ENCODE measurements around the gene COL5A3.
"Not testable (repeated sequence)": the region's sequence is repeated elsewhere in the genome, so short reads cannot be mapped to it uniquely, and the experiment has no call there.

COL5A3 gene

DNA sequence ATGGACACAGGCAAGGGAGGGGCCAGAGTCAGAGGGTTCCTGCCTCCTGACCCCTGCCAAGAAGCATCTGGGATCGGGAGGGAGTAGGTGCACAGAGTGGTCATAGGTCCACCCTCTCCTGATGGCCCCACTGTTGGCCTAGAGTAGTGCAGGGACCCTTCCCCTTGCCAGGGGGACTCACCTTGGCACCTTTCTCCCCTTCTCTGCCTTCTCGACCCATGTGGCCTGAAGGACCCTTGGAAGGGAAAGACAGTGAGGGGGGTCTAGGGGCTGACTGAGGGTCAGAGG, 40.7 kb downstream of the COL5A3 start:
- no peak for DNase-seq
- Mint-ChIP-seq H3K36me3 (ENCODE audit: low read depth) (no peaks in the 10 kb centered on the region), H3K4me1 (ENCODE audit: low read depth) (no peaks in the 10 kb centered on the region), H3K9me3 (no peaks in the 10 kb centered on the region), H3K27ac (no peak overlapping the region), H3K4me3 (no peak overlapping the region), H3K27me3 (peaks cover 35% of the 10 kb centered on the region)

DNA sequence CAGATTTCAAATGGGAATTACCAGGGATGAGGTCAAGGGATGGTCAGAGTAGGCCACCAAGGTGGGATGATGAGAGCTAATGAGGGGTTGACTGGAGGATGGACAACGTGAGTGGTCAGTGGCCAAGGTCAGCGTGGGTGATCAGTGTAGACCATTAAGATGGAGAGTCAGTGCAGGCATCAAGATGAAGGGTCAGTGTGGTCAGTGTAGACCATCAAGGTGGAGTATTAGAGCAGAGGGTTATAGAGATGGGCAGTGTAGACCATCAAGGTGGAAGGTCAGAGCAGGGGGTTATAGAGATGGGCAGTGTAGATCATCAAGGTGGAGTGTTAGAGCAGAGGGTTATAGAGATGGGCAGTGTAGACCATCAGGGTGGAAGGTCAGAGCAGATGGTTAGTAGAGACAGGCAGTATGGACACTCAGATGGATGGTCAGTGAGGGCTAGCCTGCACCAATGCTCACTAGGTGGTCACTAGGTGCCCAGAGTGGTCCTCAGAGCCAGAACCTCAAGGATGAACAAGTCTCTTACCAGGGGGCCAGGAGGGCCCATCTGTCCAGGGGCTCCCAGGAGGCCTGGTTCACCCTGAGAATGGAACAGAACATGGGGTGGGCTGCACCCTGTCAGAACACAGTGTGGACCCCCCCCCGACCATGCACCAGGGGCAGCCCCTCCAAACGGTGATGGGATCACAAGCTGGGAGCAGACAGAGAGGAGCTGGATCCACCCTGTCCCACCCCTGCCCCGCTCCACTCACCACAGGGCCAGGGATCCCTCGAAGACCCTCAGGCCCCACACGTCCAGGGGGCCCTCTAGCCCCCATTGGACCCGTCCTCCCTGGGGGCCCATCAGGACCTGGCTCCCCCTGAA, 41.2 kb downstream of the COL5A3 start:
- H3K4me3 Mint-ChIP-seq, result no peak overlapping the region
- DNase-seq, result no peak
- H3K36me3 Mint-ChIP-seq (ENCODE audit: low read depth), result no peaks in the 10 kb centered on the region
- no peak overlapping the region for H3K27ac Mint-ChIP-seq
- H3K4me1 Mint-ChIP-seq (ENCODE audit: low read depth), result no peaks in the 10 kb centered on the region
- H3K27me3 Mint-ChIP-seq, result peaks cover 36% of the 10 kb centered on the region
- H3K9me3 Mint-ChIP-seq, result no peaks in the 10 kb centered on the region

DNA sequence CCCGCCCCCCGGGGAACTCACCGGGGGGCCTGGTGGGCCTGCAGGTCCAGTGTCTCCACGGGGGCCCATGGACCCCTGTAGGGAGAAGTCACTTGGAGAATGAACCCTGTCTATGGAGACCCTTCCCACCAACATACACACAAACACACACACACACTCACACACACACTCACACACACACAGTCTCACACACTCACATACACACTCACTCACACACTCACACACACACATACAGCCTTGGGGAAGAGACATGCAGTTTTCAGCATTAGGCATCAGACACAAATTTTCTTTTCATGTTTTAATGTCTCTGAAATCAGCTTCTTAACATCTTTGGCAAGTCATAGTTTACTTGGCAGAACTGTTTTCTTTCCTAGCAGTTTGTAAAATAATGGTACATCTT, 43.0 kb downstream of the COL5A3 start:
- H3K4me1 Mint-ChIP-seq (ENCODE audit: low read depth), result no peaks in the 10 kb centered on the region
- no peak overlapping the region for H3K27ac Mint-ChIP-seq
- no peak overlapping the region for H3K4me3 Mint-ChIP-seq
- peaks cover 42% of the 10 kb centered on the region for H3K27me3 Mint-ChIP-seq
- no peaks in the 10 kb centered on the region for H3K36me3 Mint-ChIP-seq (ENCODE audit: low read depth)
- no peak for DNase-seq
- H3K9me3 Mint-ChIP-seq, result no peaks in the 10 kb centered on the region

DNA sequence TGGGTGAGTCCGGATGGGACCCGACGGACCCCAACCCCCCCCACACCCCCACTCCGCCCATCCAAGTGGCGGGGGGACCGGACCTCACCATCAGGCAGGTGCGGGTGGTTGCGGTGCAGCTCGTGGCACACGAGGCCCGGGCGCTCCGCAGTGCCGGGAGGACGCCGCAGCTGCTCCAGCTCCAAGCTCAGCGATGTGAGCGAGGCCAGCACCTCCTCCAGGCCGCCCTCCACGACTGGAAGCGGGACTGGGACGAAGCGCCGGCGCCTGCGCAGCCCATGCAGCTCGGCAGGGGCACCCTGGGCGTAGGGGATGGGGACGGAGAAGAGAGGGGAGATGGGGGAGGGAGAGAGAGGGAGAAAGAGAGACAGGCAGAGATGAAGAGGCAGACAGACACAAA, 43.9 kb downstream of the COL5A3 start:
- H3K4me3 Mint-ChIP-seq, result no peak overlapping the region
- no peak for DNase-seq
- H3K4me1 Mint-ChIP-seq (ENCODE audit: low read depth), result no peaks in the 10 kb centered on the region
- H3K27me3 Mint-ChIP-seq, result peaks cover 43% of the 10 kb centered on the region
- no peak overlapping the region for H3K27ac Mint-ChIP-seq
- no peaks in the 10 kb centered on the region for H3K9me3 Mint-ChIP-seq
- H3K36me3 Mint-ChIP-seq (ENCODE audit: low read depth), result no peaks in the 10 kb centered on the region

DNA sequence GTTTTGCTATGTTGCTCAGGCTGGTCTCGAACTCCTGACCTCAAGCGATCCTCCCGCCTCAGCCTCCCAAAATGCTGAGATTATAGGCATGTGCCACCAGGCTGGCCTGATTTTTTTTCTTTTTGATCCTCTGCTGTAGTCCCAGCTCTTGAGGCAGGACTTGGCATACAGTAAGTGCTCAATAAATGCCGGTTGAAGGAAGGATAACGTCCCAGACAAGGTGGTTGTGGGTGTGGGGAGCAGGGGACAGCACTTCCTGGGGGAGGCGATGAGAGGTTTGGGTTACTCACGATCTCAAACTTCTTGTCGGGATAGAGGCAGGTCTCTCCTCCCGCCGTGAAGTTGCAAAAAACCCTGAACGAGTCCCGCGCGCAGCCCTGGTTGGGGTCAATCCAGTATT, 44.3 kb downstream of the COL5A3 start:
- peaks cover 44% of the 10 kb centered on the region for H3K27me3 Mint-ChIP-seq
- no peak overlapping the region for H3K4me3 Mint-ChIP-seq
- no peaks in the 10 kb centered on the region for H3K36me3 Mint-ChIP-seq (ENCODE audit: low read depth)
- H3K4me1 Mint-ChIP-seq (ENCODE audit: low read depth), result no peaks in the 10 kb centered on the region
- no peak for DNase-seq
- H3K27ac Mint-ChIP-seq, result no peak overlapping the region
- no peaks in the 10 kb centered on the region for H3K9me3 Mint-ChIP-seq

DNA sequence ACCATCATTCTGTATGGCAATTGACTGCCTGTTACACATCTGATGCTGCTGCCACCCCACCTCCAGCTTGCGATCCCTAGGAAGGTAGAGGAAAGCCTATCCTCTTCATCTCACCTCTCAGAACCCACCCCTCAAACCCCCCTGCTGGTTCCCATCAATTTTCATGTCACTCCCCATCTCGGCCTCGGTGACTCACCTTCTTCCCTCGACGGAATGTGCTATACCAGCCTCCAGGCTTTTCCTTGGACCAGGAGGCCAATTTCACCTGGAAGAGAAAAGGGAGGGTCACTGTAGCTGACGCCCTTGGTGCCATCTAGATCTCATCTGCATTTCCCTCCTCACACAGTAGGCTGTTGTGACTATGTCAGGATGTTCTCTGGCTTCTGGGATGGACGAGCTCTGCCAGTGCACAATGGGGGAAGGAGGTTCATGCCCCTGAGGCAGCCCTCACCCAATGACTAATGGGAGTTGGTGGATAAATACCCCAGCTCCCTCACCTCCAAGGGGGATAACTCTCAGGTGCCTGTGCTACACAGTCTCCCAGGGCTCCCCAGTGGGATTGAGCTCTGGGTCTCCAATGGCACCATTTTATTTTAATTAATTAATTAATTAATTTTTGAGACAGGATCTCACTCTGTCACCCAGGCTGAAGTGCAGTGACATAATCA, 47.5 kb downstream of the COL5A3 start:
- H3K4me3 Mint-ChIP-seq, result no peak overlapping the region
- peaks cover 50% of the 10 kb centered on the region for H3K27me3 Mint-ChIP-seq
- DNase-seq, result no peak
- no peaks in the 10 kb centered on the region for H3K4me1 Mint-ChIP-seq (ENCODE audit: low read depth)
- H3K36me3 Mint-ChIP-seq (ENCODE audit: low read depth), result no peaks in the 10 kb centered on the region
- no peaks in the 10 kb centered on the region for H3K9me3 Mint-ChIP-seq
- H3K27ac Mint-ChIP-seq, result no peak overlapping the region

DNA sequence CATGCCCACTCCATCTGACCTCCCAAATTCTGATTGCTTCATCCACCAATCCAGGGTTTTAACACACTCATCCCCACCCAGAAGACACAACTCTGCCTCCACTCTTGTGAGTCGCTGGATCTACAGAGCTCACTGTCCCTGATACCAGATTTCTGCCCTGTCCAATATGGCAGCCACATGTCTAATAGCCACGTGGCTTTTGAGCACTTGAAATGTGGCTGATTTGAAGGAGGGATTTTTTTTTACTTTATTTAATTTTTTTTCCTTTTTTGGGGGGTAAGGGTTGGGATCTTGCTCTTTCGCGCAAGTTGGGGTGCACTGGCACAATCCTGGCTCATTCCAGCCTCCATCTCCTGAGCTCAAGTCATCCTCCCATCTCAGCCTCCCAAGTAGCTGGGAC, 49.2 kb downstream of the COL5A3 start:
- H3K27me3 Mint-ChIP-seq, result peaks cover 45% of the 10 kb centered on the region
- DNase-seq, result no peak
- no peaks in the 10 kb centered on the region for H3K4me1 Mint-ChIP-seq (ENCODE audit: low read depth)
- no peaks in the 10 kb centered on the region for H3K36me3 Mint-ChIP-seq (ENCODE audit: low read depth)
- H3K27ac Mint-ChIP-seq, result no peak overlapping the region
- H3K9me3 Mint-ChIP-seq, result no peaks in the 10 kb centered on the region
- H3K4me3 Mint-ChIP-seq, result no peak overlapping the region

DNA sequence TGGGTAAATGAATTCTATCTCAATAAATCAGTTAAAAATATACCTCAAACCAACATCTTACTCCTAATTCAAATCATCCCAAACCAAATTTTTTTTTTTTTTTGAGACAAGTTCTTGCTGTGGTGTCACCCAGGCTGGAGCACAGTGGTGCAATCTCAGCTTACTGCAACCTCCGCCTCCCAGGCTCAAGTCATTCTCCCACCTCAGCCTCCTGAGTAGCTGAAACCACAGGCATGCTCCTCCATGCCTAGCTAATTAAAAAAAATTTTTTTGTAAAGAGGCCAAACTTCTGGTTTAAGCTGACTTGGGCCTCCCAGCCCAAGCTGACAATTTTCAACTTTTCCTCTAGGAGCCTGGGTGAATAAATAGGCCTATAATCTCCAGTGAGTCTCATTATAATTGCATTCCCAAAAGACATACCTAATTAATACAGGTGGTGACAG, 51.9 kb downstream of the COL5A3 start:
- Mint-ChIP-seq H3K27ac (no peak overlapping the region), H3K27me3 (peaks cover 32% of the 10 kb centered on the region), H3K4me1 (ENCODE audit: low read depth) (no peaks in the 10 kb centered on the region), H3K9me3 (no peaks in the 10 kb centered on the region), H3K36me3 (ENCODE audit: low read depth) (no peaks in the 10 kb centered on the region), H3K4me3 (no peak overlapping the region)
- DNase-seq, result no peak

DNA sequence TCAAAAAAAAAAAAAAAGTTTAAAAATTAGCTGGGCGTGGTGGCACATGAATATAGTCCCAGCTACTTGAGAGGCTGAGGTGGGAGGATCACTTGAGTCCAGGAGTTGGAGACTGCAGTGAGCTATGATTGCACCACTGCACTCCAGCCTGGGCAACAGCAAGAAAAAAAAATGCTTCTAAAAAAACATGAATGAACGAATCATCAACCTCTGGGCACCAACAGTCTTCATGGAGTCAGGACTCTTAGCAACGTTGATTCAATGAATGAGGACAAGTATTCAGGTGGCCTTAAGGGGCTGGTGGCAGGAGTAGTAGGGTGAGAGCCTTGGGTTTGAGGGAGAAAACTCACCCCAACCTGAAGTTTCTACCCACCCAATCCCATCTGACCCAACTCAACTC, 53.3 kb downstream of the COL5A3 start:
- Mint-ChIP-seq H3K9me3 (no peaks in the 10 kb centered on the region), H3K27me3 (peaks cover 29% of the 10 kb centered on the region)
- DNase-seq, result no peak

DNA sequence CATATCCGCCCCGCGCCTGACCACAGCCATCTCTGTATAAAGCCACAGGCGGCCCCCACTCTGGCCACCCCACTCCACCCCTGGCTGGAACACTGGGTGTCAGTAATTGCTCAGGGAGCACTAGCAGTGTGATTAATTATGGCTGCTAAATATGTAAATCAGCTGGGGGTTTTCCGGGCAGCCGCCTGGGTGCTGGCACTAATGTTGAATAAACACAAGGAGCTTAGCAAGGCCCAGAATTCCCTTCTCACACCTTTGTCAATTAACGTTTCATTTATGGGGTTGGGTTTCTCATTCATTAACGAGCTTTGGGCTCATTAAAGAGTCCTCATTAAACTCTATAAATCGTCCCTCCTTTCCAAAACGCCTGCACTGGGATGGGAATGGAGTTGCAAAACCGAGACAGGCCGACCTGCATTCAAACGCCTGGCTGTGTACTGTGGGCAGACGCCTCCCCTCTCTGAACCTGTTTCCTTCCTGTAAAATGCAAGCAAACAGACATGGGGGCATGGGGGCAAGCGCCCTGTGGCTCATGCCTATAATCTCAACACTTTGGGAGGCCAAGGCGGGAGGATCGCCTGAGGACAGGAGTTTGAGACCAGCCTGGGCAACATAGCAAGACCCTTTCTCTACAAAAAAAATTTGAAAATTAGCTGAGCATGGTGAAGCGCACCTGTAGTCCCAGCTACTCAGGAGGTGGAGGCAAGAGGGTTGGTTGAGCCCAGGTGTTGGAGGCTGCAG, 56.3 kb downstream of the COL5A3 start:
- no peak for DNase-seq
- H3K36me3 Mint-ChIP-seq (ENCODE audit: low read depth), result no peaks in the 10 kb centered on the region
- H3K4me1 Mint-ChIP-seq (ENCODE audit: low read depth), result no peaks in the 10 kb centered on the region
- H3K9me3 Mint-ChIP-seq, result no peaks in the 10 kb centered on the region
- peaks cover 12% of the 10 kb centered on the region for H3K27me3 Mint-ChIP-seq
- no peak overlapping the region for H3K27ac Mint-ChIP-seq
- H3K4me3 Mint-ChIP-seq, result no peak overlapping the region

More for the DNA sequence above, 53.3 kb downstream of the COL5A3 start:
- Mint-ChIP-seq H3K4me3 (no peak overlapping the region), H3K4me1 (ENCODE audit: low read depth) (no peaks in the 10 kb centered on the region), H3K36me3 (ENCODE audit: low read depth) (no peaks in the 10 kb centered on the region), H3K27ac (no peak overlapping the region)

DNA sequence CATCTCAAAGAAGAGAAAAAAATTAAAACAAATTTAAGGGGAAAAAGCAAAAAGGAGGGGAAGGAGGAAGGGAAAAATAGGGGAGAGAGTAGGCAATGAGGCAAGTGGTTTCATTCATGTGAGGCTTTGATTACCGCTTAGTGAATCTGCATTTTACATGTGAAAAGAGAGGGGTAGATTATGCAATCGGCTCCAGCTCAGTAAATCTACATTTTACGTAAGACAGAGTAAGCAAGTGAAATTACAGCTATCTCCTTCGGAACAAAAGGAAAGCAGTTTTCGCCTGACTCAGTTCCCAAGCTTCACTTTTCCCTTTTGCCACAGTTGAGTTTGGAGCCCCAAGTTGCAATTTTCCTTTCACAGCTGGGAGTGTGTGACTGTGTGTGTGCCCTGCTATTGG, 58.0 kb downstream of the COL5A3 start:
- no peaks in the 10 kb centered on the region for H3K9me3 Mint-ChIP-seq
- no peaks in the 10 kb centered on the region for H3K36me3 Mint-ChIP-seq (ENCODE audit: low read depth)
- H3K27me3 Mint-ChIP-seq, result peaks cover 6% of the 10 kb centered on the region
- no peak overlapping the region for H3K4me3 Mint-ChIP-seq
- DNase-seq, result no peak
- no peaks in the 10 kb centered on the region for H3K4me1 Mint-ChIP-seq (ENCODE audit: low read depth)
- no peak overlapping the region for H3K27ac Mint-ChIP-seq

DNA sequence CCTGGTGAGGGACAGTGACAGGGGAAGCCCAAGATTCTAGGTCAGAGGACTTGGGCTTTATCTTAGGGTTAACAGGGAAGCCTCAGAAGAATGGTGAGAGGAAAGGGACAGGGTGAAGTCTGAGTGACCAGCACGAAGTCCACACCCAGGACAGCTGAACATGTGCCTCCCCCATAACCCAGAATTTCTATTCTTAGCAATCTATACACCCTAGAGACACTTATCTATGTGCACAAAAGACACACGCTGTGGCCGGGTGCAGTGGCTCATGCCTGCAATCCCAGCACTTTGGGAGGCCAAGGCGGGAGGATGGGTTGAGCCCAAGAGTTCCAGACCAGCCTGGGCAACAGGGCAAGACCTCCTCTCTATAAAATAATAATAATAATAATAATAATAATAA, 62.9 kb downstream of the COL5A3 start:
- Mint-ChIP-seq H3K9me3 (peaks cover under 1% of the 10 kb centered on the region), H3K27ac (no peak overlapping the region)

DNA sequence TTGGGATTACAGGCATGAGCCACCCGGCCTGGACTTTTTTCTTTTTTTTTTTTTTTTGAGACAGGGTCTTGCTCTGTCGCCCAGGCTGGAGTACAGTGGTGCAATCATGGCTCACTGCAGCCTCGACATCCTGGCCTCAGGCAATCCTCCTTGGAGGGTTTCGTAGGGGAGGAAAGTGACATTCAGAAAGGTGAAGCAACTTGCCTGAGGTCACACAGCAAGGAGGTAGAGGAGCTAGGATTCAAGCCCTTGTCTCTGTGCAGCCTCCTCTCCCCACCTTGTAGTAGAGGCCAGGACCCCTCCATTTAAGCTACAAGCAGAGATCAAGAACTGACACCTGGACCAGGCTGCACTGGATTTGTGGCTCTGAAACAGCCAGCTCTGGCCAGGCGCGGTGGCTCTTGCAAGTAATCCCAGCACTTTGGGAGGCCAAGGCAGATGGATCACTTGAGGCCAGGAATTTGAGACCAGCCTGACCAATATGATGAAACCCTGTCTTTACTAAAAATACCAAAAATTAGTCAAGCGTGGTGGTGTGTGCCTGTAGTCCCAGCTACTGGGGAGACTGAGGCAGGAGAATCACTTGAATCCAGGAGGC, 63.7 kb downstream of the COL5A3 start:
- H3K4me1 Mint-ChIP-seq (ENCODE audit: low read depth); H3K9me3 Mint-ChIP-seq; H3K4me3 Mint-ChIP-seq; H3K36me3 Mint-ChIP-seq (ENCODE audit: low read depth); DNase-seq; H3K27ac Mint-ChIP-seq: not testable (repeated sequence)
- H3K27me3 Mint-ChIP-seq, result peaks cover 19% of the 10 kb centered on the region

More for the DNA sequence above, 62.9 kb downstream of the COL5A3 start:
- peaks cover 2% of the 10 kb centered on the region for H3K4me1 Mint-ChIP-seq (ENCODE audit: low read depth)
- peaks cover 13% of the 10 kb centered on the region for H3K27me3 Mint-ChIP-seq
- H3K4me3 Mint-ChIP-seq, result no peak overlapping the region
- no peak for DNase-seq
- H3K36me3 Mint-ChIP-seq (ENCODE audit: low read depth), result no peaks in the 10 kb centered on the region

DNA sequence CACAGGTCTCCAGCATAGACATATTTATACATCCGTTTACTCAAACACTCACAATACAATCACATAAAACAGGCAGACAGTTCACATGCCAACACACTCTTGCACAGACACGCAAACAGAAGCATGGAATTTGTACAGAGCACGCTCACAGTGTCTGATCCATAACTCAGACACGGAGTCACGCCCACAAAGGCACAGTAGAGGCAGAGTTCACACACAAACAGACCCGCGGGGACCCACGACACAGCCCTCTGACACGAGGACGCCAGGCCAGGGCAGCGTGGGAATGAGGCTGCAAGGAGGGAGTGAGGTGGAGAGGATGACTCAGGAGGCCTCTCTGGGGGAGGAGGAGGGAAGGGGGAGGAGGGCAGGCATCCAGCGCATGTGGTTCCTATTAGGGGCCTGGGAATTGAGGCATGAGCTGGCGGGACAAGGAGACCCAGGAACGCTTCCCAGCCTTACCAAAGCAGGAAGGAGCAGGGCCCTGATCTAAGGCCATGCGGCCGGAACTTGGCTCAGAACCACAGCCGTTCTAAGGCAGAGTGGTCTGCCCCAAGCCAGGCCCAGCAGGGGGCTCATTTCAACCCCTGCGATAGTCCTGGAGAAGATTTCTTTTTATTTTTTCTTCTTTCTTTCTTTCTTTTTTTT, 64.9 kb downstream of the COL5A3 start:
- DNase-seq, result no peak

More for the DNA sequence above, 64.9 kb downstream of the COL5A3 start:
- Mint-ChIP-seq H3K4me1 (ENCODE audit: low read depth) (peaks cover 2% of the 10 kb centered on the region), H3K4me3 (no peak overlapping the region), H3K27me3 (peaks cover 28% of the 10 kb centered on the region), H3K36me3 (ENCODE audit: low read depth) (no peaks in the 10 kb centered on the region), H3K9me3 (peaks cover 11% of the 10 kb centered on the region), H3K27ac (no peak overlapping the region)

All from activated T-cell treated with anti-CD3 and anti-CD28 coated beads, Interleukin-2, amount 50 U/mL, for 24 hours (primary cell).